ENCODE data around the gene SAMD9L.

DNA sequence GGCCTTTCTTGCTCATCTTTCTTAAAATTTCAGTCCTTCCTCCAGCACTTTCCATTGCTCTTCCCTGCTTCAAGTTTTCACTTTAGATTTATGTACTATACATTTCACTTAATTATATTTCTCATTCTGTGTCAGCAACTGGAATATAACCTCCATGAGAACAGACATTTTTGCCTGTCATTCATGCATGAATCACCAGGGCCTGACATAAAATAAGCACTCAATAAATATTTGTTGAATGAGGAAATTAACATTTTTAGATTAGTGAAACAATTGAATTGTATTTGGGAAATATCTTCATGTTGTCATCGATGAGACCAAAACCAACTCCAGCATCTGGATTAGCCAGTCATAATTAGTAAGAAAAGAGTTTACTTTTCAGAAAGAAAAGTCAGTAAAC is 6.1 kb downstream of the SAMD9L start:
- TF ChIP-seq, protein P1, sequence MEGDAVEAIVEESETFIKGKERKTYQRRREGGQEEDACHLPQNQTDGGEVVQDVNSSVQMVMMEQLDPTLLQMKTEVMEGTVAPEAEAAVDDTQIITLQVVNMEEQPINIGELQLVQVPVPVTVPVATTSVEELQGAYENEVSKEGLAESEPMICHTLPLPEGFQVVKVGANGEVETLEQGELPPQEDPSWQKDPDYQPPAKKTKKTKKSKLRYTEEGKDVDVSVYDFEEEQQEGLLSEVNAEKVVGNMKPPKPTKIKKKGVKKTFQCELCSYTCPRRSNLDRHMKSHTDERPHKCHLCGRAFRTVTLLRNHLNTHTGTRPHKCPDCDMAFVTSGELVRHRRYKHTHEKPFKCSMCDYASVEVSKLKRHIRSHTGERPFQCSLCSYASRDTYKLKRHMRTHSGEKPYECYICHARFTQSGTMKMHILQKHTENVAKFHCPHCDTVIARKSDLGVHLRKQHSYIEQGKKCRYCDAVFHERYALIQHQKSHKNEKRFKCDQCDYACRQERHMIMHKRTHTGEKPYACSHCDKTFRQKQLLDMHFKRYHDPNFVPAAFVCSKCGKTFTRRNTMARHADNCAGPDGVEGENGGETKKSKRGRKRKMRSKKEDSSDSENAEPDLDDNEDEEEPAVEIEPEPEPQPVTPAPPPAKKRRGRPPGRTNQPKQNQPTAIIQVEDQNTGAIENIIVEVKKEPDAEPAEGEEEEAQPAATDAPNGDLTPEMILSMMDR (IDR thresholded peaks at IDR 0.05) = no peak
- no peak for TF ChIP-seq POLR2A (IDR thresholded peaks at IDR 0.05)

All from heart left ventricle (tissue), 13 donors.